Mammary epithelial cell (primary cell): ENCODE data around the gene BGN.

Experiments
- CTCF ChIP-seq, 2 donors: IDR thresholded peaks in 1 of 2; conservative IDR thresholded peaks in 1 of 2; 2 replicates each; pipeline ENCODE4 v1.5.1; 2011 to 2012; ENCODE audit warnings: inconsistent platforms in 2 of 2, low read length in 2 of 2, mild to moderate bottlenecking in 2 of 2, control low read depth in 1 of 2, low read depth in 1 of 2; ENCODE audit not compliant: insufficient read depth in 1 of 2; ENCODE audit errors: extremely low read depth in 1 of 2
- EZH2 ChIP-seq: IDR thresholded peaks from 2 replicates; pipeline ENCODE4 v1.6.1; 2012; ENCODE audit warnings: low read length, inconsistent platforms, borderline replicate concordance

- TF ChIP-seq CTCF (conservative IDR thresholded peaks at IDR 0.05 in 1 of 2, IDR thresholded peaks at IDR 0.05 in 1 of 2; ENCODE audit: extremely low read depth in 1 of 2, insufficient read depth in 1 of 2, low read depth in 1 of 2, low read length in 2 of 2) (no peak), EZH2 (no peak)
Observed at GRCh38 chrX:153450114-153450948, 44.4 kb upstream of the BGN start.
